Activated CD4-positive, alpha-beta T cell treated with anti-CD3 and anti-CD28 coated beads, Interleukin-2, amount 50 U/mL, for 48 hours (primary cell): ENCODE data around the gene PRKN.

Source experiments
- DNase-seq, 2 experiments: peaks; one replicate each; pipeline ENCODE4 v3.0.0-alpha.2; 2020

Gene PRKN

GRCh38 chr6:162090734-162091133 lies 636.8 kb downstream of the PRKN start:
- no peak for DNase-seq

GRCh38 chr6:162088091-162088490 lies 639.5 kb downstream of the PRKN start:
- no peak for DNase-seq

- DNase-seq, result no peak
These were observed 642.0 kb downstream of the PRKN start for GRCh38 chr6:162085561-162085960.

GRCh38 chr6:162082520-162082919 lies 645.0 kb downstream of the PRKN start:
- DNase-seq, result no peak

- no peak for DNase-seq
These were observed 648.9 kb downstream of the PRKN start for GRCh38 chr6:162078667-162079066.

- DNase-seq, result no peak
These were observed 649.4 kb downstream of the PRKN start for GRCh38 chr6:162078126-162078525.

- no peak for DNase-seq
These were observed 650.8 kb downstream of the PRKN start for GRCh38 chr6:162076816-162077215.

- DNase-seq, result no peak
These were observed 652.8 kb downstream of the PRKN start for GRCh38 chr6:162074641-162075275.

GRCh38 chr6:162070639-162071038 lies 656.9 kb downstream of the PRKN start:
- DNase-seq, result no peak

- DNase-seq, result no peak
These were observed 657.6 kb downstream of the PRKN start for GRCh38 chr6:162069995-162070394.

- no peak for DNase-seq
These were observed 659.2 kb downstream of the PRKN start for GRCh38 chr6:162068340-162068739.

GRCh38 chr6:162063666-162064065 lies 663.9 kb downstream of the PRKN start:
- no peak for DNase-seq

- no peak for DNase-seq
These were observed 669.2 kb downstream of the PRKN start for GRCh38 chr6:162058281-162058875.

- DNase-seq, result no peak
These were observed 670.8 kb downstream of the PRKN start for GRCh38 chr6:162056745-162057144.

- DNase-seq, result no peak
These were observed 671.5 kb downstream of the PRKN start for GRCh38 chr6:162056061-162056460.

- DNase-seq, result peak in 1 of 2 experiments; percentile 3
These were observed 672.2 kb downstream of the PRKN start for GRCh38 chr6:162055365-162055764.

GRCh38 chr6:162053084-162053483 lies 674.5 kb downstream of the PRKN start:
- no peak for DNase-seq

- DNase-seq, result no peak
These were observed 677.0 kb downstream of the PRKN start for GRCh38 chr6:162050579-162050978.

- no peak for DNase-seq
These were observed 681.2 kb downstream of the PRKN start for GRCh38 chr6:162046324-162046723.

- no peak for DNase-seq
These were observed 694.9 kb downstream of the PRKN start for GRCh38 chr6:162032620-162033019.

- DNase-seq, result peak in 1 of 2 experiments; percentile 8
These were observed 697.5 kb downstream of the PRKN start for GRCh38 chr6:162029873-162030576.

GRCh38 chr6:162026843-162027242 lies 700.7 kb downstream of the PRKN start:
- DNase-seq, result no peak

GRCh38 chr6:162026031-162026430 lies 701.5 kb downstream of the PRKN start:
- DNase-seq, result no peak

GRCh38 chr6:162019349-162019748 lies 708.2 kb downstream of the PRKN start:
- DNase-seq, result no peak
